ENCODE results near the gene ZCWPW1.

DNA sequence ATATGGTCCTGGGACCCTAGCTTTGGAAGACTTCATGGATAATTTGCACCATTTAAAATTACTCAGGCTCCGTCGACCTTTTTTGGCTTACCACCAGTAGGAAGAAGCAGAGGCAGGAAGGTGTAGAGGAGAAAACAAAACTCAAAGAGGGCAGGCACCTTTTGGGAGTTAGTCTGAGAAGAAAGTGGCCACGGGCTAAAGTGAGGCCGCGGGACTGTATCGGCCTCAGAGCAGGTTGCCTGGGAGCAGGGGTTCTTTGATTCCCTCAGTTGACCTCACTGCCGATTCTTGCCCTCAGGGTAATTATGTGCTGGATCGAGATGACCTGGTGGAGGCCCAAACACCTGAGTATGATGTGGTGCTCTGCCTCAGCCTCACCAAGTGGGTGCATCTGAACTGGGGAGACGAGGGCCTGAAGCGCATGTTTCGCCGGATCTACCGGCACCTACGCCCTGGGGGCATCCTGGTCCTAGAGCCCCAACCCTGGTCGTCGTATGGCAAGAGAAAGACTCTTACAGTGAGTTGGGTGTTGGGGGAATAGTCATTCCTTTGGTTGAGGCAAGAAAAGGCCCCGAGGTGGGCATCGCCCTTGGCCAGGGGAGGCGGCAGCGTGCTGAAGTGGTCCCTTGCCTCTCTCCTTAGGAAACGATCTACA lies 4.2 kb upstream of the ZCWPW1 start:
- TF ChIP-seq, protein P1, sequence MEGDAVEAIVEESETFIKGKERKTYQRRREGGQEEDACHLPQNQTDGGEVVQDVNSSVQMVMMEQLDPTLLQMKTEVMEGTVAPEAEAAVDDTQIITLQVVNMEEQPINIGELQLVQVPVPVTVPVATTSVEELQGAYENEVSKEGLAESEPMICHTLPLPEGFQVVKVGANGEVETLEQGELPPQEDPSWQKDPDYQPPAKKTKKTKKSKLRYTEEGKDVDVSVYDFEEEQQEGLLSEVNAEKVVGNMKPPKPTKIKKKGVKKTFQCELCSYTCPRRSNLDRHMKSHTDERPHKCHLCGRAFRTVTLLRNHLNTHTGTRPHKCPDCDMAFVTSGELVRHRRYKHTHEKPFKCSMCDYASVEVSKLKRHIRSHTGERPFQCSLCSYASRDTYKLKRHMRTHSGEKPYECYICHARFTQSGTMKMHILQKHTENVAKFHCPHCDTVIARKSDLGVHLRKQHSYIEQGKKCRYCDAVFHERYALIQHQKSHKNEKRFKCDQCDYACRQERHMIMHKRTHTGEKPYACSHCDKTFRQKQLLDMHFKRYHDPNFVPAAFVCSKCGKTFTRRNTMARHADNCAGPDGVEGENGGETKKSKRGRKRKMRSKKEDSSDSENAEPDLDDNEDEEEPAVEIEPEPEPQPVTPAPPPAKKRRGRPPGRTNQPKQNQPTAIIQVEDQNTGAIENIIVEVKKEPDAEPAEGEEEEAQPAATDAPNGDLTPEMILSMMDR (IDR thresholded peaks at IDR 0.05; ENCODE audit: low read depth, low read length), result no peak
- no peak for TF ChIP-seq EZH2phosphoT487 (IDR thresholded peaks at IDR 0.05; ENCODE audit: low read depth)
